Measurements from ENCODE around the gene FGF16.
A peak's percentile ranks its signal among the peaks of the same experiment; 100 is the strongest.
"Not testable (repeated sequence)": the region's sequence is repeated elsewhere in the genome, so short reads cannot be mapped to it uniquely, and the experiment has no call there.

Gene FGF16

DNA sequence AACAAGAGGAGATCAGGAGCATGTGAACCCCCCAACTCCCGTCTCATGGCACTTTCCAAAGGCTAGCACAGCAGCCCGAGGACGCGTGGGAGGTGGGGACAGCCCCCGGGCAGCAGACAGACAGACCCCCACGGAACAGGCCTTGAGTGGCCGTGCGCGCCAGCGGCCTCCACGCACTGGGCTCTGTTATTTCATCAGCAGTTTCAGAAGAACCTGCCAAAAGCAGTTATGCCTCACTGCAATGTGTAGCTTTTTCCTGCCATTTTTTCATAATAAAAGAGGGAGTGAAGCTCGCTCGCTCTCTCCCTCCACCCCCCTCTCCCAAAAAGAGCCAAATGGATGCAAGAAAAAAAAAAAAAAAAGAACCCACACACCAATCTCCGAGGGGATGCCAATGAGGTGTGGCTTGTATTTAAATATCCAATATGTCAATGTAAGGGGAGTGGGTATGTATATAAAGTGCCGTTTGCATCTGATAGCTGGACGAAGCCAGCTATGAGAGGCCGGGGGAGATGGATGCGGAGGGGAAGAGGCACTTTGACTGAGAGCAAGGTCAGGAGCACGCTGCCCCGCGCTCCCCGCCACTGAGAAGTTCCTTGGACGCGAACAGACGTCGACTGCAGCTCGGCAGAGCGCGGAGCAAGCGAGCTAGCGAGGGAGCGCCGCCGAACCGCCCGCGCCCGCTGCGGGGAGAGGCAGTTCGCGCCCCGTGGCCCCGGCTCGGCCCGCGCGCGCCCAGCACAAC lies at the start of gene FGF16:
TSS of gene FGF16 (plus strand) at position 482 of the 745 bp plus-strand sequence. CDS start 286 bp downstream, outside the sequence.
- DNase-seq, result peak; percentile 42

DNA sequence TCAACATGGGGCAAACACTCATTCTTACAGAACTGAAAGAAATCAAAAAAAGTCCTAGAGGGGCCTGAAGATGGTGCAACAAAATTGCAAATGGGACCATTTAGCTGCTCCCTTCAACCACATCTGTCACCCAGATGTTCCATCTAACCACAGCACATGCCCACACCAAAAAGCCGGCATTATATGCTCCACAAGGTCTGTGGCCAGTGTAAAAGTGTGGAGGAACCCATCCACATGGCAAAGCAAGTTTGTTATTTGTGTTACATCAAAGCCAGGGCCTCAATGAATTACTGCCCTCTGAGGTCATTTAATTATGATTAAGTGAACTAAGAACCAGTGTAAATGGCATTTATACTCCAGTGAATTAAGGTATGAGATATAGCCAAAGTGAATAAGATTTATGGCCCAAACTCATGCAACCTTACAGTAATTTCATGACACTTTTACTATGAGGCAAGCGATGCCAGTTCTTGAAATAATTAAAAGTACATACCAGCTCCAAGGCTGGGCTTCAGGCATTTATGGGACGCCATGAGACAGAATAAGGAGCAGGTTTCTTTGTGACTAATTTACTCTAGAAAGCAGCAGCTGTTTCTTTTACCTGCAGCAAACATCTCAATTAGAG lies 48.7 kb upstream of the FGF16 start:
- DNase-seq, result no peak

DNA sequence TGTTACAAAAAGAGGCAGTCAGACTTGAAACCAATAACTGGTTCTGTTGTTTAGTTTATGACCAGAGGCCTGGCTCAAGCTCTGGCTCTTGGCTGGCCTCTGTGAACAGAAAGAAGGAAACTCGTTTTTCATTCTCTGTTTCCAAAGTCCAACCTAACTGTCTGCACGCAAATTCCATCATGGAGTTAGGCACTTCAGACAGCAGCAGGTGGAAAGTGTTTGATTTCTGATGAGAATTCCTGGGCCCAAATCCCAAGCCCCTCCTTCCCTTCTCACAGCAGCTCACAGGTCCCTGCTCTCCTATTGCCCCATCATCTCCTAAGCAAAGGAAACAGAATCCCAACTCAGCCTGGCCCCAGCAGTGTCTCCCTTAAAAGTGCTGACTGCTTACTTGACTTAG lies 42.8 kb upstream of the FGF16 start:
- DNase-seq, result peak; percentile 30

DNA sequence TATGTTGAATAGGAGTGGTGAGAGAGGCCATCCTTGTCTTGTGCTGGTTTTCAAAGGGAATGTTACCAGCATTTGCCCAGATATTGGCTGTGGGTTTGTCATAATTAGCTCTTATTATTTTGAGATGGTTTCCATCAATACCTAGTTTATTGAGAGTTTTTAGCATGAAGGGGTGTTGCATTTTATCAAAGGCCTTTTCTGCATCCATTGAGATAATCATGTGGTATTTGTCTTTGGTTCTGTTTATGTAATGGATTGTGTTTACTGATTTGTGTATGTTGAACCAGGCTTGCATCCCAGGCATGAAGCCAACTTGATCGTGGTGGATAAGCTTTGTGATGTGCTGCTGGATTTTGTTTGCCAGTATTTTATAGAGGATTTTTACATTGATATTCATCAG lies 39.4 kb upstream of the FGF16 start:
- DNase-seq, result not testable (repeated sequence)

DNA sequence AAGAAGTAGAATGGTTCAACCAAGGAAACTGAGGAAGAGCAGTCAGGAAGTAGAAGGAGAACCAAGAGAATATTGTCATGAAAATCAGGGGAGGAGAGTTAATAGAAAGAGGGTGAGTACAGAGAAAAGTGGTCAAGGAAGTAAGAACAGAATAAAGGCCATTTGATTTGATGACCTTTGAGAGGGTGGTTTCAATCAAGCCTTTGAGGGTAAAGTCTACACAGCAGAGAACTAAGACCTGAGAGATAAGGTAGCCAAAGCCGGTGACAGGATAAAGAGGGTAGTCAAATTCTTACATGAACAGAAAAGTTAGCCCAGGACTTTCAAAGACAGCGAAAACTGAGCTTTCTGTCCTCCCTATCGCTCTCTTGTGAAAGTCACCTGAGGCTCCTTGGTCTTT lies 34.6 kb upstream of the FGF16 start:
- DNase-seq, result no peak

DNA sequence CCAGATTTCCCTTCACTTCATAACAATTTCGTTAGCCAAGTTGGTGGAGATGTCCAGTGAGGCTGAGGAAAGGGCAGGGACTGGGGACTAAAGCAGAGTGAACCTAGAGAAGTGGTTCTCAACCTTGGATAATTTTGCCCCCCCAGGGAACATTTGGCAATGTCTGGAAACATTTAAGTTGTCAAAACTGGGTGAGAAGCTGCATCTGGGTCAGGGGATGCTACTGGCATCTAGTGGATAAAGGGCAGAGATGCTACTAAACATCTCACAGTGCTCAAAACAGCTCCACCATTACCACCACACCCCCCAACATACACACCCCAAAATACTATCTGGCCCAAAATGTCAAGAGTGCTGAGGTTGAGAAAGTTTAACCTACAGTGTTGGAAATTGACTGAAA lies 32.0 kb upstream of the FGF16 start:
- DNase-seq, result no peak

DNA sequence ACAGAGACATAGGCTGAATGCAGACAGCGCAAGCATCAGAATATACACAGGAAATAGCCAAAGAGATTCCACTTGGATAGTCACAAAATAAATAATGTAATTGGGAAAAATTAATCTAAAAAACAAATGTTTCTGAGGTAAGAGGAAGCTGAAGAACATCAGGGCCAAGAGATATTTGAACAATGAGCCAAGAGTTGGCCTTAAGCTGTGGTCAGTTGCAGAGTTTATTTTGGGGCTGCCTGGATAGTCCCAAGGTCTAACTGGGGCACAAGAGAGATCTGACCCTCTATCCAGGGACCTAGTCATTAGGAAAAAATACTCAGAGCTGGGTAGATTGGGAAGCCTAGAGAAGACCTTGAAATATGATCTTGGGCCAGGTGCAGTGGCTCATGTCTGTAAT lies 31.3 kb upstream of the FGF16 start:
- DNase-seq, result no peak

DNA sequence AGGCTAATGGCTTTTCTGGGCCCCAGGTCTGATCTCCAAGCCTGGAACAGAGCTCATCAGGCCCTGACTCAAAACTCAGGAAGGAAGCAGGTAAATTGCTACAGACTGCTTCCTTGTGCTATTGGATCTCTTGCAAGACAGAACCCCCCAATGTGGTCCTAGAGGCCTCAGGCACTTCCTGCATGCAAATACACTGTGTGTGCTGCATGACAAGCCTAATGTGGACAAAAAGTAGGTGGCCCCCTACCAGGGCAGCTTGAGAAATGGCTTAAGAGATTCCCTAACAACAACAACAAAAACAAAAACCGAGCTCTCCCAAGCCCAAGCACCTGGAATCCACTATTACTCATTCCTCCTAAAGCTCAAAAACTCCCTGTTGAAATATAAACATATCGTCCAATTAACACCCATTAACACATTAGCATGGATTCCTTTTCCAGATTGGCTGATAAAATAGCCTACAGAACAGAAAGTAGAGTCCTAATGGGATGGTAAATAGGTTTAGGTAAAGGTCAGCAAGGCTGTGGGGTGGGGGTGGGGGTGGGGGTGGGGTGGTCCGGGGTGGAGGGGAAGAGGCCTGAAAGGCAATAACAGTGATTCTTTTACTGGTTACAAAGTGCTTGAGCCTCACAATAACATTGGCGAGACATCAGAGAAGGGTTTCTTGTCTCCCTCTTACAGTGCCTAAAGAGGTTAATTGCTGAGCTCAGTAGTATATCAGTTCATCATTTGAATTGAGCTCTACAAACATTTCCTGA lies 24.1 kb upstream of the FGF16 start:
- no peak for DNase-seq

DNA sequence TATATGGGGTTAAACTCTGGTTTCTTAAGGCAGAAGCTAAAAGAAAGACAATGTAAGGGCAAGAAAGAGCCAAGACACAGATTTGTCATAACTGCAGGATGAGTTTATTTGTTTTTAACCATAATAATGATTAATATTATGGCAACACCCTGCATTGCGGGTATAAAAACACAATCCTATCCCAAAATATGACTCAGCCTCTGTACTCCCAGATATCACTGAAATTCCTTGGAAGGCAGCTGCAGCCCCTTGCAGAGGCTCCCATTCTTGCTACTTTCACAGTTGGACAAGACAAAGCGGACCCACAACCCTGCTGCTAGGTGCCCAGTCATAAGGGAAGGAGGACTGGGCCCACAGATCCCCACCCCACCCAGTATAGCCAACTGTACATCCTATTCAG lies 20.4 kb upstream of the FGF16 start:
- DNase-seq, result no peak

DNA sequence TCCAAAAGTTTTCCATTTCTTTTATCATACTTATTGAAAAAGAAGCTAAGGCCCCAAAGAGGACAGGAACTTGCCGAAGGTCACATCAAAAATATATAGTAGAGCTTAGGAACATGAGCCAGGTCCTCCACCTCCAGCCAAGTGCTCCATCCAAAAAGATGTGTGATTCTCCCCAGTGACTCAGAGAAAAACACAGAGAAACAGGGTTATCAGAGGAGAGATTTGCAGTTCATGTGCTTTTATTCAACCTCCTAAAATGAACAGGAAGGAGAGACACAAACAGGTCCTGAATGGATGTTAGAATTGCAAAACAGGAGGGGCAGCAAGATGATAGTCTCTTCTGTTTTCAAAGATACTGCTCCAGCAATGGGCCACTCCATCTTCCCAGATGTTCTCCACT lies 19.6 kb upstream of the FGF16 start:
- no peak for DNase-seq

DNA sequence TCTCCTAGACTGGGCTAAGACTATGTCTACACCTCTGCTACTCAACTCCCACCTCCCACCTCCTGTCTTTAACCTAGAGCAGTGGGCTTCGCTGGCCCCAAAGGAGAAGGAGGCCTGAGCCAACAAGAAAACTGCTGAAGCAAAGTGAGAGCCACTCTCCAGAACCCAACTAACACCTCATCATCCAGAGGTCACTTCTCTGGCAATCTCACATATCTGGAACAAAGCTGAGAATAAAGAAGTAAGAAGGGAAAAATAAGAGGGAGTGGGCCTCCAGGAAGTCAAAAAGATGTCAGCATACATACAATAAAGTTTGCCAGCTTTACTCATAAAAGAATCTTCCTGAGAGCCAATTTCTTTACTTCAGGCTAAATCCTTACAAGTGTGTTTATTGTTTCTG lies 18.6 kb upstream of the FGF16 start:
- no peak for DNase-seq

DNA sequence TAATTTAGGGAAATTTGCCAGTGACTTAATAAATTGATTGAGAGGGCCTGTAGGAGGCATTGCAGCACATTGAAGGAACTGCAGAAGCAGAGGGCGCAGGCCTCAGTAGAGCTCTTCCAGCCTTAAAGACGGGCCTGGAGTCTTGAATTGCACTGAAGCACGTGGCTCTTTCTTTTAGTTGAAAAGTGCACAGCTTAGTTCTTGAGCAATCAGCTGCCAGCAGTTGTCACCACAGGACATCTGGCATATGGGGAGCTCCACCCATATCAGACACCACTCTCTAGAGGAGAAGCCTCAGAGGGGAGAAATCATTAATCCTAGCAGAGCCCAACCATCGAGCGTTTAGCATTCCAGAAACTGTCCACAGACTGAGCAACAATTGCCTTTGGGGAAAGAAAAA lies 16.0 kb upstream of the FGF16 start:
- no peak for DNase-seq

DNA sequence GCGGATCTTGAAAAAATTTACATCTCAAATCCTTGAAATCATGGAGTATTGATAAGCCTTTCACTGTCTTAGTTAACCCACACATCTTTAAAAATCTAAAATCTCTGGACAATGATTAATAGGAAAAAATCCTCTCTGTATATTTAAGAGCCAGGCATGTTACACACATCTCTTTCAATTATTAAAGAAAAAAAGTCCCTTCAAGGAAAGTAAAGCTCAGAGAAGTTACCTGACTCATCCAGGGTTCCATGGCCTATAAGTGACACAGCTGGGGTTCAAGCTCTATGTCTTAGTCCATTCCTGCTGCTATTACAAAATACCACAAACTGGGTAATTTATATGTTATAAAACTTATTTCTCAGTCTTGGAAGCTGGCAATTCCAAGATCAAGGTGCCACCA lies 14.2 kb upstream of the FGF16 start:
- no peak for DNase-seq

DNA sequence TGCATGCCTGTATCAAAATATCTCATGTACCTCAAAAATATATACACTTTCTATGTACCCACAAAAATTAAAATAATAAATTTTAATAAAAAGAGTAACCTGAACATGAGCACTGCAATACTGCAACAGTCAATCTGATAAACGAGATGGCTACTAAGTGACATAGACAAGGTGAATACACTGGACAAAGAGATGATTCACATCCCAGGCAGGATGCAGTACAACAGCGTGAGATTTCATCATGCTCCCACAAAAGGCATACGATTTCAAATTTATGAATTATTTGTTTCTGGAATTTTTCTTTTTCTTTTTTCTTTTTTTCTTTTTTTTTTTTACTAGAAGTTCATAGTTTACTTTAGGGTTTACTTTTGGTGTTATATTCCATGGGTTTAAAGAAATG lies 12.2 kb upstream of the FGF16 start:
- DNase-seq, result no peak

DNA sequence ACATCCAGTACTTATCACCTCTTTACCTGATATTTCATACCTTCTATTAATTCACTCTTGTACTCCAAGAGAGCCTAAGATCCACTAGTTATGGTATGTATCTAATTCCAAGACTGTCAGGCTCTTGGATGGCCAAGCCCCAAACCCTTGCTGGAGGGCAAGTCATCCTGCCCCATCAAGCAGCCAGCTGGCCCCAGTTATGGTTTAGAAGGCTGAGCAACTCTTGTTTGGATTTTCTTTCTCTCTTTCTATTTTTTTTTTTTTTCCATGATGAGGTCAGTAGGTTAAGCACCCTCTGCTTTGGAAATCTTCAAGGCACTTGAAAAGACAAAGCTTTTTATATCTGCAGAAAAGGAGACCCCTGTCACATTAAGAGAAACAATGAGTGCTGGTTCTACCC lies 10.9 kb upstream of the FGF16 start:
- DNase-seq, result no peak

DNA sequence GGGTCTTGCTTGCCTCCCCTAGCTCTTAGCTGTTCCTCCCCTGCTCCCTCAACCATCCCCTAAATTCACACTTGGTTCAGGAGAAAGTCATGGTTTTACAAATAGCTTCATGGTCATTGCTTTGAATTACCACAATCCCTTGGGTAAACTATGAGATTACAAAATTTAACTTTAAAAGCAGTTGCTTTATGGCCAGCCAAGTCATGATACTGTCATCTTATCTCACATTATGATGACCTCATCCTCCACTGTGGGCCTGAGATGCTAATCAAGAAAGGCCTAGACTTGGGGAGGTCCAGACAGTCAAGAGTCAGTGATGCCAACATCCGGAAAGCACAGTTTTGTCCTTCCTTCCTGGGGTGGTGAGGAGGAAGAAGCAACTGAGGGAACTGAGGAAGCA lies 10.5 kb upstream of the FGF16 start:
- no peak for DNase-seq

DNA sequence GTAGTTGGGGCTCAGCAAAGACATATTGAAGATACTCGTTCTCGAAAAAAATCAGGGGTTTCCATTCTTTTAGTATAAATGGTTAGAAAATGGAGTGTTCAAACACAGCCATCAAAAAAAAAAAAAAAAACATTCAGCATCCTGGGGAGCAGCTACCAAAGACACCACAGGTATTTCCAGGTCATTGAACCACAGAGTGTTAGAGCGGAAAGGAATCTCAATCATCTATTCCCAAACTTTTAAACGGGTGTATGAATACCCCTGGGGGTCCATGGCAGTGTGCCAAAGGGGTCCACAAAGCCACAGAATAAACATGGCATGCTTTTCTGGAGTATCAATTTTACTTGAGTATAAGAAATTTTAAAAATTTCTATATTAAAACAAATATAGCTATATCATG lies 6.9 kb upstream of the FGF16 start:
- DNase-seq, result no peak

DNA sequence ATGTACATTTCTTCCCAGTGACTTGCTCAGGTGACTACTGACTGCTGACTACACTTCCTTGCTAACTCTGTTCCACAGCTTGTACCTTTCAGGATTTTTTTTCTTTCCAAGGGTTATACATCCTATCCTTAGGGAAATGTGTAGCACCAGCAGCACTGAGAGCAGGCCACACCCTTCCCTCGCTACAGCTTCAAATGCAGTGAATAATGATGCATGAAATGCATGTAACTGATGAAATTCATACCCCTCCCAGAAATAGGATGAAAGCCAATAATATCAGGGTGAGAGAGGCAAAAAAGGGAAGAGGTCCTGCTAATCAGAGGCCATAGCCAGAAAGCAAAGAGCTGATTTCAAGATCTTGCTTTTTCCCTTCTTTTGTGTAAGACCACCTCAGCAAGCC lies 6.2 kb upstream of the FGF16 start:
- no peak for DNase-seq

DNA sequence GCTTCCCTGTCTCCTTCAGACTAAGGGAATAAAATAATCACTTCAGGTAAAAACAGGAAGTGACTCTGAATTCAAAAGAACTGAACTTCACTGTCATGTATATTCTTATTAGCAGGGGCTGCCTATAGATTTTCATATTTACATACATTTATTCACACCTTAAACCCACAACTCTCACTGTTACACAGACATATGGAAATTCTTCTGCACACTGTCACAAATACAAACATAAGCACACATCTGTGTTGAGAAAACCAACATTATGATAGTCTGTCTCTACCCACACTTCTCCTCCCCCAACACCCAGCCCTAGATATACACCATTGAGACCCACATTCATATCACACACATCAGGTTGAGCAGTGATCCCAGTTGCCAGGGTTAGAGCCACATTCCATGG lies 5.7 kb upstream of the FGF16 start:
- DNase-seq, result no peak

DNA sequence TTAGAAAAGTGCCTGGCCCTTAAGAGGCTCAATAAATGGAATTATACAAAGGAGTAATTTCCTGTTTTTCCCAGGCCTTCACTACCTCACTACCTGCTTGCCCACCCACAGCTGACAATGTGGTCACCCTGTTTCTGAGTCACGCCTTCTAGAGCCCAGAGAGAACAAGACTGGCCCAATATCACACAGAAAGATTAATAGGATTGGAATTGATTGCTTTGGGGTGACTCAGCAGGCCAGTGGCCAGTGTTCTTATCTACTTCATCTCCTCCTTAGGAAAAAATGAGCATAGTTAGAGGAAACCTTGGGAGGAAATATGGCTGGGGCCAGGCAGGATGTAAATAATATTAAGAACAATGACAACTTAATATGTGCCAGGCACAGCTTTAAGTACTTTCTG lies 4.5 kb upstream of the FGF16 start:
- DNase-seq, result no peak

DNA sequence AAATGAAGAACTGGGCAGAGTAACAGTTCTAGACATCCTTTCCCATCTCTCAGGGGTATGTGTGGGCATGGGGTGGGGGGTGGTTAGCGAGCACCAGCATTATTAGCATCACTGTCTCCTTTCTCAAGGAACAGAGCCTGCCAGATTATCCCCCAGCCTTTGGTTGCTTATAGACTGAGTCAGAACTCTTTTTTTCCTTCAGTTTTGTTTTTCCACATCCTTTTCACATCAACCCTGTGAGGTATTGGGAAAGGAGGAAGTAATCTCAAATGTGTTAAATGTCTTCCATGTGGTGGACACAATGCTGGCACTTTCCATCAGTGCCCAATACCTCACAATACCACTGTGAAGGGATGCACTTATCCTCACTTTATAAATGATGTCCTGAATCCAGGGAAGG lies 3.1 kb upstream of the FGF16 start:
- no peak for DNase-seq

DNA sequence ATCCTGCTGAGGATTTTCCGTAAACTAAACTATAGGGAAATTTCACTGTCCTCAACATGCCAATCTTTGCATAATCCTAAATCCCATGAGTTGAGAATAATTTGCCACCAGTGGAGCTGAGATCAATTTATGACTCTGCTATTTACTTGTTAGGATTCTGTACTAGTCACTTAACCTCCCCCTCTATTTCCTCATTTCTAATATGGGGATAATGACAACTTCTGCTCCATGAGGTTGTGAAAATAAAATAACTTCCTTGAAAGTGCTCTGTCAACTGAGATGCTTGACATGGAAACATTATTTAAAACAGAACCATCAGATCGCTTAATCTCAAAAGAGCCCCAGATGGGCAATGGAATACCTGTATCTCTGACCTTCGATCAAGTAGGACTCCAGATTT lies 2.6 kb upstream of the FGF16 start:
- no peak for DNase-seq

DNA sequence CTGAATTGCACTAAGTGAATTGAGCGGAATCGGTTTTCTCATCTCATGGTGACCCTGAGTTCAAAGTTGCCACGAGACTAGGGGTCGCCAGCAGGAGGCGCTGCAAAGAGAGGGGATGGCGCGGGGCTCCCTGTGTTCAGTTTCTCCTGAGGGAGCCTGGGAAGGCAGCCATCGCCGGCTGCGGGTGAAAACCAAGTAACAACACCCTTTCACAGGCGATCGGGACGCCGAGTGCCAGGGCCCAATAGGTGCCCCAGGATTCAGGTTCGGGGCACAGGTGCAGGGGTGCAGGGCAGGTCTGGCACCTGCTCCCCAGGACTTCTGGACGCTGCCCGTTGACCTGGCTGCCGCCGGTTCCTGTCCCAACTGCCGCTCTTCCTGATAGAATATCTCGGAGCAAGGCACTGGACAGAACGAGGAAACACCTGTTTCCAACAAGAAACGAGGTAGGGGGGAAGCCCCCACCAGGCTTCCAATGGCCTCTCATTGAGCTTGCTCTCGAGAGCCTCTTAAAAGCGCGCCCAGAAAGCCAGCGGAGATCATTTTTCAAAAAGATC lies 1.1 kb upstream of the FGF16 start:
- no peak for DNase-seq

All from left hindlimb (tissue), 1 donor.